ENCODE data around the gene BANP. TPM values are rescaled to one million over a fixed set of nuclear protein-coding genes. Genes with fewer than 3 reads are reported as not detected.
"Not testable (repeated sequence)": the region's sequence is repeated elsewhere in the genome, so short reads cannot be mapped to it uniquely, and the experiment has no call there.

BANP gene
- total RNA-seq, 1 donor from 2014 or later: 20.6 TPM

DNA sequence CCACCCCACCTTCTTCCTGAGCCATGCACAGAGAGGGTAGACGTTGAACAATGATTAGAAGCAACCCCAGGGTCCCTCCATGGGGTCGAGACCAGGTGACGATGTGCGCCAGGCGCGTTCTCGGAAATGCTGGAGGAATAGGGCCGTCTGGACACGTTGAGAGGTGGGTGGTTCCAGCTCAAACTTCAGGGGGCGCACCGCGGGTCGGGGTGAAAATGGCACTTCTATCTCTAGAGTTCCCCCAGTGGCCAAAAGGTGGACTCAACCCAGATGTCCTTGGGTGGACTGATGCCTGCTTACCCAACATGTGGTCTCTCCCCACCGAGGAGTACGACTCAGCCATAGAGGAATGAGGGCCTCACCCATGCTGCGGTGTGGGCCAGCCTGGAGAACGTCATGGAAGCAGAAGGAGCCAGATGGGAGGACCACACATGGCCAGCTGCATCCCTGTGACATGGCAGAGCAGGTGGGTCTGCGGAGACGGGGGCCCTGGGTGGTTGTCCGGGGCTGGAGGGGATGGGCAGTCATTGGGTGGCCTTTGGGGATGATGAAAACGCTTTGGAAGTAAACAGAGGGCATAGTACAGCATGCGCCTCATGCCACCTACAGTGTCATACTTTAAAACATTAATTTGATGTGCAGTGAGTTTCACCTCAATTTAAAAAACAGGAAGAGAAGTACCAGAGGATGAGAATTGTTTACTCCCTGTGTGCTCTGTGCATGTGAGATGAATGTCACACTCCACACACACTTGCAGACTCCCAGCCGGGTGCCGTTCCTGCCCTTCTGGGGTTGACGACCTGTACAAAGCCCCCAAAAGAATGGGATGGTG, 147.7 kb downstream of the BANP start:
- H3K4me3 ChIP-seq; intact Hi-C loops (cut with DNase I); H3K27ac ChIP-seq; H3K4me1 ChIP-seq; ATAC-seq; H3K36me3 ChIP-seq; DNase-seq; H3K9me3 ChIP-seq: not testable (repeated sequence)
- H3K27me3 ChIP-seq: peaks cover 10% of the 10 kb centered on the region

DNA sequence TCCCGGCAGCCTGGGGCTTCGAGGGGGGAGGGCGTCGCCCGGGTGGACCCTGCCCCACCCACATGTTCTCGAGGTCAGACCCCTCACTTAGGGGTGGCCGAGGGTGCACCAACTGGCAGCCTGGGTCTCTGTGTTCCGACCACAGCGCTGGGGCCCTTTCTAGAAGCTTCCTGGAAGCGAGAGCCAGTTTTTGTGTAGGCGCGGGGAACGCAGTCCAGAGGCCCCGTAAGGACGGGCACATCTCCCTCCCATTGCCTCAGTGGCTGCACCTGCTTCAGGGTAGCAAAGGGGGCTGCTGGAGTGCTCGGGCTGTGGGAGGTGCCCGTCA, 148.3 kb downstream of the BANP start:
- intact Hi-C loops (cut with DNase I): no loop called here
- peaks cover 8% of the 10 kb centered on the region for H3K9me3 ChIP-seq
- no peak for DNase-seq
- H3K36me3 ChIP-seq: no peaks in the 10 kb centered on the region
- ATAC-seq: no peak
- no peak overlapping the region for H3K27ac ChIP-seq
- no peaks in the 10 kb centered on the region for H3K4me1 ChIP-seq
- H3K4me3 ChIP-seq: no peak overlapping the region
- H3K27me3 ChIP-seq: peaks cover 10% of the 10 kb centered on the region
- TF ChIP-seq, protein P1, sequence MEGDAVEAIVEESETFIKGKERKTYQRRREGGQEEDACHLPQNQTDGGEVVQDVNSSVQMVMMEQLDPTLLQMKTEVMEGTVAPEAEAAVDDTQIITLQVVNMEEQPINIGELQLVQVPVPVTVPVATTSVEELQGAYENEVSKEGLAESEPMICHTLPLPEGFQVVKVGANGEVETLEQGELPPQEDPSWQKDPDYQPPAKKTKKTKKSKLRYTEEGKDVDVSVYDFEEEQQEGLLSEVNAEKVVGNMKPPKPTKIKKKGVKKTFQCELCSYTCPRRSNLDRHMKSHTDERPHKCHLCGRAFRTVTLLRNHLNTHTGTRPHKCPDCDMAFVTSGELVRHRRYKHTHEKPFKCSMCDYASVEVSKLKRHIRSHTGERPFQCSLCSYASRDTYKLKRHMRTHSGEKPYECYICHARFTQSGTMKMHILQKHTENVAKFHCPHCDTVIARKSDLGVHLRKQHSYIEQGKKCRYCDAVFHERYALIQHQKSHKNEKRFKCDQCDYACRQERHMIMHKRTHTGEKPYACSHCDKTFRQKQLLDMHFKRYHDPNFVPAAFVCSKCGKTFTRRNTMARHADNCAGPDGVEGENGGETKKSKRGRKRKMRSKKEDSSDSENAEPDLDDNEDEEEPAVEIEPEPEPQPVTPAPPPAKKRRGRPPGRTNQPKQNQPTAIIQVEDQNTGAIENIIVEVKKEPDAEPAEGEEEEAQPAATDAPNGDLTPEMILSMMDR (IDR thresholded peaks at IDR 0.05): no peak

DNA sequence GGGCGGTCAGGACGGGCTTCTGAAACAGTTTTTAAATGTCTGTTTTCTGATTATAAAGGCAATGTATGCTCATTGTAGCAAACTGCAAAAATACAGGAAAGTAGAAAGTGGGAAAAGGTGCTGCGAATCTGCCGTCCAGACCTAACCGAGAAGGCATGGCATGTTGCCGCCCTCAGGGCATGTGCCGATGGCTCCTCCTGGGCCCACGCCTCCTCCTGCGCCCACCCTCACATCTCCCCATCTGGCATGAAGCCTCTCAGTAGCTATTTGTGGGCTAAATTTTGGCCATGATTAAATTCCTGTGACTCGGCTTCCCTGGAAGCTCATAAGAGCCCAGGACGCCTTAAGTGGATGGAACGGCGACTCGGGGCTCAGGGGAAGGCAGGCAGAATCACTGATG, 148.7 kb downstream of the BANP start:
- H3K27me3 ChIP-seq: peaks cover 10% of the 10 kb centered on the region
- ATAC-seq; H3K4me3 ChIP-seq; intact Hi-C loops (cut with DNase I); H3K27ac ChIP-seq; DNase-seq; H3K4me1 ChIP-seq; H3K9me3 ChIP-seq; H3K36me3 ChIP-seq: not testable (repeated sequence)

DNA sequence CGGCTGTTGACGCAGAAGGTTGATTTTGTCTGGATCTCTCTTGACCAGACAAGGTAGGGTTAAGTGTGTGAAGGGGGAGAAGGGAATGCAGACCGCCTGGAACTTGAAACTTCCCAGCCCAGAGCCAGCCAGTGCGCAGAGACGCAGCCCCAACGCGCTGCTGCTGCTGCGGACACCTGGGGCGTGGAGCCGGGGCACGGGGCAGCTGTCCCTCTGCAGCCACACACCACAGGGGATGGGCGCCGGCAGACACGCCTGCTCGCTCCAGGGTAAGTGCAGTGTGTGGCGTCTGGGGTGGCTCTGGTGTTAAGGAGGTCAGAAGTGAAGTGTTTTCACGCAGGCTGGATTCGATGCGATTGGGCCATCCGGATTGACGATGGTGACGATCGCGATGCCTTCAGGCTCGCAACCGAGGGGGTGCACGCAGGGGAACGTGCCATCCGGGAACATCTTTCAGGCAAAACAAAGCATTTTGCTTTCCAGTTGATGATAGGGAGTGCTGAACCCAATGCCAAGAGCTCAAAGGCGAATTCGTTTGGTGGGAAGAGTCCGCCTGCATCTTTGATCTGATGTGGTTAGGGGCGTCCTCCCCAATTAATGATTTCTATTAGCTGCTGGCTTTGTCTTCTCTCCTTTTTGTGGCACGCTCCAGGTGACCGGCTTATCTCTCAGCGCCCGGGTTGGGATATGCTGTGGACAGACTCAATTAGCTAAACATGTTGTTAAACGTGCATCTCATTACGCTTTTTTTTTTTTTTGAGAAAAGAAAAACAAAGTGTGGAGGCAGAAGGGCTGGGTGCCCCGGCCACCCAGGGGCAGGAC, 149.8 kb downstream of the BANP start:
- ATAC-seq: peak; percentile 20

DNA sequence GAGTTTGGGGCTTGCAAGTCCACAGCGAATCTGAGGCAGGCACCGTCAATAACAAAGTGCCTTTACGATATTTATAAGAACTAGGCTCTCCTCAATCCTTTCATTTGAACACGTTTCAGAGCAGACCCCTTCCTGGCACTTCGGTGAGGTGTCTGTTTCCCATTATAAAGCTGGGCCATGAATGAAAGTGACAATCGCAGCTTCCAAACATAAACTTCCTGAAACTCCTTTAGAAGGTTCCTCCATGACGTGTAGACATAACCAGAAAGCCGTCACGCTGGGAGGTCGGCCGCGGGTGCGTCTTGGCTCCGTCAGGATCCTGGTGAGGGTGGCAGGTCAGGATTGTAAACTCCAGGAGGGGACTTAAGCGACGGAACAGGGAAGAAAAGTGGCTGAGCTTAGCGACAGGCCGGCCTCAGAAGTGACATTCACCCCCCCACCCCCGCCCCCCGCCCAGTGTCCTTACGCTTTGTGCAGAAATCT, 150.4 kb downstream of the BANP start:
- ATAC-seq; intact Hi-C loops (cut with DNase I): not testable (repeated sequence)

More for the DNA sequence above, 149.8 kb downstream of the BANP start:
- intact Hi-C loops (cut with DNase I); DNase-seq; H3K4me3 ChIP-seq; H3K4me1 ChIP-seq; H3K27ac ChIP-seq; H3K9me3 ChIP-seq; H3K36me3 ChIP-seq: not testable (repeated sequence)
- H3K27me3 ChIP-seq: peaks cover 10% of the 10 kb centered on the region

DNA sequence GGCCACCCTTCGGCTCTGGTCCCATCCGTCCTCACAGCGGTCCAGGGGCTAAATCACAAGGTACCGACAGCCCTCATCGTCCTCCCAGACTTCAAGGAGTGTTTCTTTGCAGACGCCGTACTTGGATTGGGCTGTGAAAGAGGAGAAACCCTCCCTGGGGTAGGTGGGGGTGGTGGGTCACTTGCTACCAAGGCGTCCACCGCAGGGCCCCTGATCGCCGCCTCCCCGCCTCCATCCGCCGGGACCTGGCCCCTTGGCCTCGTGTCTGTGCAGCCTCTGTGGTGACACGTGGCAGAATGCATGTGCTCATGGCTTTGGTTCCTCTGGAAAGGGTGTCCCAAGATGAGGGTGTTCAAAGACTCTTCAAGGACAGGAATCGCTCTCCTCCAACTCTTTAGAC, 151.4 kb downstream of the BANP start:
- intact Hi-C loops (cut with DNase I): no loop called here
- TF ChIP-seq, protein P1 (IDR thresholded peaks at IDR 0.05): no peak
- H3K27ac ChIP-seq: no peak overlapping the region
- ATAC-seq (no peak), DNase-seq (no peak)
- H3K9me3 ChIP-seq: no peaks in the 10 kb centered on the region
- H3K4me3 ChIP-seq: no peak overlapping the region
- H3K36me3 ChIP-seq: no peaks in the 10 kb centered on the region
- H3K4me1 ChIP-seq: no peaks in the 10 kb centered on the region
- peaks cover 10% of the 10 kb centered on the region for H3K27me3 ChIP-seq

More for the DNA sequence above, 150.4 kb downstream of the BANP start:
- not testable (repeated sequence) for DNase-seq, H3K27ac ChIP-seq, H3K9me3 ChIP-seq, H3K4me1 ChIP-seq, H3K4me3 ChIP-seq, H3K36me3 ChIP-seq
- peaks cover 10% of the 10 kb centered on the region for H3K27me3 ChIP-seq

DNA sequence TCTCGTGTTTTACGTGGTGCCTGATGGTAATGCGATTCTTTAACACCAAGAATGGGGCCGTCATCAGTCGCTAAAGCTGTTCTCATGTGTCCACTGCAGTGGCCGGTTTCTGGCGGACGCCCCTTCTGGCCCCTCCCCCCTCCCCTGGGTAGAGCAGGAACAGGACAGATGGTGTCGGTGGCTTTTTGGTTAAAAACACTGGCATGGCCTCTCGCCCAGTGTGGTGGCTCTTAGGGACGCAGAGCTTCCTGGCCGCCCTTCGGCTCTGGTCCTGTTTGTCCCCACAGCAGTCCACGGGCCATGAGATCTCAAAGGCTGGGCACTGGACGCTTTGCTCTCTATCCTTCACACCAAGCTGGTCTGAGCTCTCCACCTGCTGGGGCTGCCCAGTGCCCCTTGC, 151.8 kb downstream of the BANP start:
- H3K9me3 ChIP-seq: no peaks in the 10 kb centered on the region
- no peak overlapping the region for H3K27ac ChIP-seq
- peaks cover 10% of the 10 kb centered on the region for H3K27me3 ChIP-seq
- ATAC-seq: no peak
- DNase-seq: no peak
- intact Hi-C loops (cut with DNase I): no loop called here
- no peaks in the 10 kb centered on the region for H3K36me3 ChIP-seq
- TF ChIP-seq, protein P1 (IDR thresholded peaks at IDR 0.05): no peak
- H3K4me3 ChIP-seq: no peak overlapping the region
- no peaks in the 10 kb centered on the region for H3K4me1 ChIP-seq
